Measurements from ENCODE around the gene EEF2K. TPM values are rescaled to one million over a fixed set of nuclear protein-coding genes. Genes with fewer than 3 reads are reported as not detected.

EEF2K gene
- total and polyA plus RNA-seq, 2 of the 13 experiments (the other 11 are each of a cell fraction or from before 2014, with no cell fraction given), result 22.0 to 23.8 TPM

GRCh38 chr16:22206013-22206841, at the start of gene EEF2K (continued):
- TF ChIP-seq RNF219 (CRISPR knock-in tag; IDR thresholded peaks at IDR 0.05) (no peak; the same call in 1 of the 2 replicates), SMYD3 (CRISPR knock-in tag; IDR thresholded peaks at IDR 0.05) (peak; percentile 96), ZNF512 (CRISPR knock-in tag; IDR thresholded peaks at IDR 0.05) (0 out of 2 replicates have a peak, but pooled peaks have one; percentile 60), ZNF597 (CRISPR knock-in tag; IDR thresholded peaks at IDR 0.05) (no peak), BCL6 (CRISPR knock-in tag; IDR thresholded peaks at IDR 0.05) (peak; percentile 31), KLF11 (CRISPR knock-in tag; IDR thresholded peaks at IDR 0.05) (peak; percentile 51), ZNF17 (CRISPR knock-in tag; IDR thresholded peaks at IDR 0.05) (no peak), SALL1 (CRISPR knock-in tag; IDR thresholded peaks at IDR 0.05) (peak; percentile 98), ZBTB49 (CRISPR knock-in tag; IDR thresholded peaks at IDR 0.05; ENCODE audit: borderline replicate concordance) (peak; percentile 74), ZNF30 (CRISPR knock-in tag; IDR thresholded peaks at IDR 0.05) (peak; percentile 75; the same call in 1 of the 2 replicates), ZNF839 (CRISPR knock-in tag; IDR thresholded peaks at IDR 0.05; ENCODE audit: borderline replicate concordance) (peak; percentile 95; the same call in 1 of the 2 replicates), KLF16 (CRISPR knock-in tag; IDR thresholded peaks at IDR 0.05) (peak in 1 of 2 experiments; percentile 99; a peak in 2 of 4 replicates), RXRA (CRISPR knock-in tag; IDR thresholded peaks at IDR 0.05) (peak; percentile 70; the same call in 1 of the 2 replicates), FOSL1 (CRISPR knock-in tag; IDR thresholded peaks at IDR 0.05; ENCODE audit: borderline replicate concordance) (no peak), ZNF782 (CRISPR knock-in tag; IDR thresholded peaks at IDR 0.05; ENCODE audit: borderline replicate concordance) (peak; percentile 43), RBFOX2 (IDR thresholded peaks at IDR 0.05; ENCODE audit: low read depth, low read length) (peak; percentile 95)

Data from HepG2 (cell line).